NCI-H128 (cell line): Measurements from ENCODE around the gene CFAP299.
"Not testable (repeated sequence)": the region's sequence is repeated elsewhere in the genome, so short reads cannot be mapped to it uniquely, and the experiment has no call there.

ENCODE experiments used
- DNase-seq: peaks from one replicate; lab custom pipeline; 2025; ENCODE audit not compliant: unreplicated experiment; lab: John Stamatoyannopoulos, UW

Gene CFAP299

GRCh38 chr4:80335554-80336358, at the start of gene CFAP299:
TSS of gene CFAP299 (plus strand) at chr4:80335730.
- no peak for DNase-seq

- no peak for DNase-seq
Measured at GRCh38 chr4:80286451-80286850, 49.1 kb upstream of the CFAP299 start.

DNA sequence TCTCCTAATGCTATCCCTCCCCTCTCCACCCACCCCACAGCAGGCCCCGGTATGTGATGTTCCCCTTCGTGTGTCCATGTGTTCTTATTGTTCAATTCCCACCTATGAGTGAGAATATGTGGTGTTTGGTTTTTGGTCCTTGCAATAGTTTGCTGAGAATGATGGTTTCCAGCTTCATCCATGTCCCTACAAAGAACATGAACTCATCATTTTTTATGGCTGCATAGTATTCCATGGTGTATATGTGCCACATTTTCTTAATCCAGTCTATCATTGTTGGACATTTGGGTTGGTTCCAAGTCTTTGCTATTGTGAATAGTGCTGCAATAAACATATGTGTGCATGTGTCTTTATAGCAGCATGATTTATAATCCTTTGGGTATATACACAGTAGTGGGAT, 44.9 kb upstream of the CFAP299 start:
- DNase-seq, result not testable (repeated sequence)

- DNase-seq, result no peak
Measured at GRCh38 chr4:80294206-80294605, 41.3 kb upstream of the CFAP299 start.

- DNase-seq, result no peak
Measured at GRCh38 chr4:80295336-80295735, 40.2 kb upstream of the CFAP299 start.

- DNase-seq, result no peak
Measured at GRCh38 chr4:80295826-80296225, 39.7 kb upstream of the CFAP299 start.

DNA sequence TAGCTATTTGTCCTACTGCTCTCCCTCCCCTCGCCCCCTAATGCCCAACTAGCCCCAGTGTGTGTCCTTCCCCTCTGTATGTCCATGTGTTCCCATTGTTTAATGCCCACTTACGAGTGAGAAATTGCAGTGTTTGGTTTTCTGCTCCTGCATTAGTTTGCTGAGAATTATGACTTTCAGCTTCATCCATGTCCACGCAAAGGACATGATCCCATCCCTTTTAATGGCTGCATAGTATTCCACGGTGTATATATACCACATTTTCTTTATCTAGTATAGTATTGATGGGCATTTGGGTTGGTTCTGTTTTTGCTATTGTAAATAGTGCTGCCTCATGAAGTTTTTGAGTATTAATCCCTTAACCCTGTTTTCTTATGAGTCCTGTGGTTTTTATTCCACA, 33.6 kb upstream of the CFAP299 start:
- no peak for DNase-seq

- no peak for DNase-seq
Measured at GRCh38 chr4:80302616-80303223, 32.8 kb upstream of the CFAP299 start.

- DNase-seq, result no peak
Measured at GRCh38 chr4:80305466-80305865, 30.1 kb upstream of the CFAP299 start.

GRCh38 chr4:80306260-80306659, 29.3 kb upstream of the CFAP299 start:
- DNase-seq, result no peak

GRCh38 chr4:80307183-80307735, 28.3 kb upstream of the CFAP299 start:
- peak; percentile 67 for DNase-seq

DNA sequence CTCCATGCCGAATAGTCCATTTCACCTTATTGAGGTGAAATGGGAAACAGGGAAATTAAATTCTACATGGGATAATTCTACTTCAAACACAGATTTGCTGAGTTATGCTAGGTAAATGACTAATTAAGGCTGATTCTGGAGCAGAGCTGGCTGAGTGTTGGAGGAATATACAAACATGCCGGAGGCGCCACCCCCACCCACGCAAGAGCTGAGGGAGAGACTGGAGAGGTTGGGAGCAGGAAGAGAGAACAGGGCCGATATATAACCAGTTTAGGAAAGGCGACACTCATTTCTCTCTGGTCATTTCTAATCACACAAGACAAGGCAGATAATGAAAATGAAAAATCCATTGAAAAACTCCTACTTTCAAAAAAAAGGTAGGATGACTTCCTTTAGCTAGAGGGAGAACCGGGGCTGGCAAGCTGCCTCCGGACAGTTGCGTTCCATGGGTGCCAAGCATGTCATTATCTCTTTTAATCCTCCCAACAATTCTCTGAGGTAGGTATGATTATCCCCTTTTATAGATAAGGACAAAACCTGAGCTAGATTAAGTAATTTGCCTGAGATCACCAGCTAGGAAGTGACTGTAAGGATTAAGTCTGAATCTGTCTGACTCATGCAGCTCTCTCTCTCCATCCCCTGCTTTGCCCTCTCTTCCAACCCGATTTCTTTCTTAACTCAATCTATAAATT, 27.6 kb upstream of the CFAP299 start:
- DNase-seq, result no peak

DNA sequence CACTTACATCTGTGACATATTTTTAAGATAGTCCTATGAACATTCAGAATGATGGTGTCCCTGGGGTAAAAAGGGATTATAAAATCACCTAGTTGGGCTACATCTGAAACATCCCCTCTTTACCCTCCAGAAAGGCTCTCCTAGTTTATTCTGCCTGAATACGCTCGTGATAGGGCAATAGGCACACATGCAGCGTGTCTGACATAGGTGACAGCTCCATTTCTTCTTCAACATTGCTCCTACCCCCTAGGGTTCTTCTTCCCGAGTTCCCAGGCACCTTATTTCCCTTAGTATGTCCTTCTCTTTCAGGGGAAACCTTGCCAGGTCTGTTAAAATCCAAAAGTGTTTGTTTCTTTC, 27.1 kb upstream of the CFAP299 start:
- DNase-seq, result no peak

GRCh38 chr4:80309294-80310004, 26.1 kb upstream of the CFAP299 start:
- DNase-seq, result no peak

DNA sequence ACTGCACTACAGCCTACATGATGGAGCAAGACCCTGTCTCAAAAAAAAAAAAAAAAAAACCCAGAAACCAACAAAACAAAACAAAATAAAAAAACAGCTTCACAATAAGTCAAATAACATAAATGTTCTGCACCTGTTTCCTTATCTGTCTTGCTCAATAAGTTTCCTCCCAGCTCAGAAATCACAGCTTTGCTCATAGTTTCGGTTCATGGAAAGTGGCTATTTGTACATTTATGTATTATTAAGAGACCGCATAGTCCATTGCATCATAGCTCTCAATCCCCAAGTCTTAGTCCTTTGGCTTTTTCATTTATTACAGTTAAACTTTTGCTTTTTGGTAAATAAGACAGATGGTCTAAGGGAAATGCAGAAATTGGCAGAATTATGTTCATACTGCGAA, 24.4 kb upstream of the CFAP299 start:
- DNase-seq, result no peak

- no peak for DNase-seq
Measured at GRCh38 chr4:80312124-80312523, 23.4 kb upstream of the CFAP299 start.

GRCh38 chr4:80313627-80314026, 21.9 kb upstream of the CFAP299 start:
- no peak for DNase-seq

GRCh38 chr4:80315848-80316247, 19.7 kb upstream of the CFAP299 start:
- DNase-seq, result not testable (repeated sequence)

DNA sequence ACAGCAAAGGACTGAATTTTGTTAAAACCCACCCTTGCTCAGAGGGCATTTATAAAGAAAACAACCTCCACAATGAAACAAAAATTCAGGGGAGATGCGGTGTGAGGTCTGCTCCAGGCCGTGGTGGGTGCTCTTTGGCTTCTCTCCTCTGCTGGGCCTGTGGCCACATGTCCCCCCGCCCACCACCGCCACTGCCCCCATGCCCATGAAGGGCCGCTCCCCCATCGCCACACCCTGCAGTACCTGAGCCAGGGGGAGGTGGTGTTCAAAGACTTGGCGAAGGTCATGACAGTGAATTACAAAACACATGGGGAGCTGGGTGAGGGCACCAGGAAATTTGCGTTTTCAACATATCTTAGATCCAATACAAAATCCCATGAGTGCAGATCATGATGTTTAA, 14.2 kb upstream of the CFAP299 start:
- no peak for DNase-seq

DNA sequence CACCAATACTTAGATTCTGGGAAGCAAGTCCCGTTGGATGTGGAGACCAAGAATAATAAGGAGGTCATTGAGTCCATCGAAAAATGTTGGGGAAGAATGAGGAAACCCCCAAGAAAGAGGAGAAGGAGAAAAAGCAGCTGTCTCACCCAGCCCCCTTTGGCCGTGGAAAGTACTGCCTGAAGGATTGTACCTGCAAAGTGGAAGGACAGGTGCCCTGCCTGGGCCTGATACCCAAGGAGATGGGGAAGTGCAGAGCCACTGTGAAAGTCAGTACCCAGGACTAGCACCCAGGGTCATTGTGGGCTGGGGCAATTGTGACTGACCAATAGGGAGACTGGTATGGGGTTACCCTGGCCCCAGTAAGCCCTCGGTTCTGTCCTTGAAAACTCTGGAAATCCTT, 13.8 kb upstream of the CFAP299 start:
- DNase-seq, result no peak

DNA sequence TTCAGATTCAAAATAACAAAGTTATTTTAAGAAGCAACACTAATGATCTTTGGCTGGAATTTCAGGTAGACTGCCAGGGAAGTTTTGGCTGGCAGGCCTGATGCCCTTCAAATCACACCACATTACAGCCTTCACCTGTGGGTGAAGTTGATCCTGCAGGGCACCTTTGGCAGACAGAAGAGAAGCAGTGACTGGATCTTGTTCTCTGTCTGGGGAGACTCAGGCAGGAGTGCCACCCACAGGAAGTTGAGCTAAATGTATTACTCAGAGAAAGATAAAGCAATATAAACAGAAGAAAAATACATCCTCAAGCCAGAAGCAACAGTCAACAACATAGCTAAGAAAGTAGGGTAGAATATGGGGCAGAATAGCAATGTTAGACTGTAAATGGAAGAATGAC, 12.8 kb upstream of the CFAP299 start:
- DNase-seq, result no peak
